H1 (cell line): ENCODE measurements around the gene YBX2. TPM values are rescaled to one million over a fixed set of nuclear protein-coding genes. Genes with fewer than 3 reads are reported as not detected.

Source experiments
- CTCF ChIA-PET: fragments of 300-600 bp; sonication (Branson Sonifier 250); formaldehyde crosslinking; loops from one replicate; lab custom pipeline; 2021; ENCODE audit not compliant: partially characterized antibody; lab: Charles Lee
- POLR2A ChIA-PET: fragments of 300-600 bp; sonication (Branson Sonifier 250); formaldehyde crosslinking; loops from one replicate; lab custom pipeline; 2021; ENCODE audit warnings: inconsistent platforms; ENCODE audit not compliant: partially characterized antibody; lab: Charles Lee
- DNase-seq, 2 experiments: peaks; one replicate each; pipeline versions ENCODE4 v3.0.0 to v3.0.0-alpha.2; 2010 to 2022; ENCODE audit warnings: low spot score in 2 of 2, low read depth in 1 of 2, mixed read lengths in 1 of 2
- FAIRE-seq: peaks from 2 replicates; lab custom pipeline; 2011; peaks lifted over from hg19 to GRCh38; lab: Jason Lieb, UNC
- H2AFZ ChIP-seq: 2 replicates; pipeline ENCODE4 v1.8.1; 2012; ENCODE audit warnings: low read length, inconsistent platforms
- H2AK5ac ChIP-seq: 2 replicates; pipeline ENCODE4 v1.6.1; 2013; ENCODE audit warnings: low read depth, low read length
- H2BK120ac ChIP-seq: replicated peaks from 2 replicates; pipeline ENCODE3; 2013; ENCODE audit warnings: low read depth, low read length, inconsistent platforms
- H2BK12ac ChIP-seq: 2 replicates; pipeline ENCODE4 v1.6.1; 2013; ENCODE audit warnings: low read depth, low read length
- H2BK15ac ChIP-seq: 2 replicates; pipeline ENCODE4 v1.6.1; 2013; ENCODE audit warnings: low read length
- H2BK20ac ChIP-seq: 2 replicates; pipeline ENCODE4 v1.6.1; 2013; ENCODE audit warnings: low read length
- H2BK5ac ChIP-seq: 2 replicates; pipeline ENCODE4 v1.6.1; 2013; ENCODE audit warnings: low read depth, low read length
- H3K14ac ChIP-seq: 2 replicates; pipeline ENCODE4 v1.6.1; 2013; ENCODE audit warnings: inconsistent platforms; ENCODE audit not compliant: insufficient read length
- H3K18ac ChIP-seq: 2 replicates; pipeline ENCODE4 v1.6.1; 2013; ENCODE audit warnings: low read length; ENCODE audit errors: extremely low read depth
- H3K23ac ChIP-seq: 2 replicates; pipeline ENCODE4 v1.6.1; 2013; ENCODE audit warnings: inconsistent platforms; ENCODE audit not compliant: insufficient read length
- H3K23me2 ChIP-seq: 2 replicates; pipeline ENCODE4 v1.6.1; 2013; ENCODE audit warnings: low read depth, low read length
- H3K27ac ChIP-seq: 2 replicates; pipeline ENCODE4 v1.6.1; 2011; ENCODE audit warnings: low read depth, low read length, inconsistent platforms
- H3K27me3 ChIP-seq, 4 experiments: replicated peaks in 1 of 4; 1 replicate in 1 of 4; 2 replicates in 3 of 4; pipeline versions ENCODE4 v1.6.1 to v1.8.1; 2011 to 2013; ENCODE audit warnings: low read length in 3 of 4, mild to moderate bottlenecking in 3 of 4, inconsistent platforms in 2 of 4, mixed read lengths in 2 of 4, moderate library complexity in 1 of 4; ENCODE audit not compliant: control insufficient read depth in 3 of 4, insufficient read depth in 3 of 4; ENCODE audit errors: extremely low read depth in 1 of 4
- H3K36me3 ChIP-seq, 4 experiments: 2 replicates each; pipeline versions ENCODE4 v1.6.1 to v1.8.1; 2011 to 2013; ENCODE audit warnings: mild to moderate bottlenecking in 4 of 4, low read length in 3 of 4, moderate library complexity in 2 of 4, control low read depth in 1 of 4, inconsistent platforms in 1 of 4; ENCODE audit not compliant: insufficient read depth in 4 of 4, control insufficient read depth in 2 of 4
- H3K4ac ChIP-seq: replicated peaks from 2 replicates; pipeline ENCODE3; 2013; ENCODE audit warnings: low read length, low read depth, mixed read lengths, inconsistent platforms; ENCODE audit not compliant: insufficient read length
- H3K4me1 ChIP-seq, 4 experiments: replicated peaks in 1 of 4; 1 replicate in 1 of 4; 2 replicates in 3 of 4; pipeline versions ENCODE4 v1.6.1 to v1.8.1; 2011 to 2013; ENCODE audit warnings: low read length in 3 of 4, inconsistent platforms in 2 of 4, mixed read lengths in 1 of 4; ENCODE audit not compliant: insufficient read depth in 4 of 4, control insufficient read depth in 3 of 4
- H3K4me2 ChIP-seq, 2 experiments: 2 replicates each; pipeline versions ENCODE4 v1.6.1 to v1.8.1; 2011 to 2013; ENCODE audit warnings: low read depth in 2 of 2, low read length in 2 of 2, control low read depth in 1 of 2, inconsistent platforms in 1 of 2, mild to moderate bottlenecking in 1 of 2; ENCODE audit not compliant: insufficient read depth in 1 of 2
- H3K4me3 ChIP-seq, 4 experiments: fragments of 200-600, 300-600 bp in 1 of 4; sonication (generic), shearing (Covaris generic), sonication (Bioruptor Twin) in 1 of 4; 2 replicates each; pipeline versions ENCODE4 v1.5.1 to v1.8.1; 2011 to 2016; ENCODE audit warnings: low read length in 4 of 4, low read depth in 3 of 4, control low read depth in 2 of 4, inconsistent platforms in 2 of 4, mild to moderate bottlenecking in 2 of 4, mixed read lengths in 1 of 4, moderate library complexity in 1 of 4; ENCODE audit not compliant: insufficient read depth in 2 of 4; ENCODE audit errors: extremely low read depth in 1 of 4
- H3K56ac ChIP-seq: replicated peaks from 2 replicates; pipeline ENCODE3; 2013; ENCODE audit warnings: low read depth, mild to moderate bottlenecking, mixed read lengths, low read length, inconsistent platforms; ENCODE audit not compliant: insufficient read length
- H3K79me1 ChIP-seq: 2 replicates; pipeline ENCODE4 v1.6.1; 2013; ENCODE audit warnings: low read depth, low read length, control low read depth
- H3K79me2 ChIP-seq, 2 experiments: 2 replicates each; pipeline versions ENCODE4 v1.6.1 to v1.8.1; 2012 to 2013; ENCODE audit warnings: low read length in 2 of 2, mild to moderate bottlenecking in 2 of 2, inconsistent platforms in 1 of 2; ENCODE audit not compliant: insufficient read depth in 2 of 2, control insufficient read depth in 1 of 2
- H3K9ac ChIP-seq, 4 experiments: replicated peaks in 1 of 4; 1 replicate in 1 of 4; 2 replicates in 3 of 4; pipeline versions ENCODE4 v1.6.1 to v1.8.1; 2011 to 2013; ENCODE audit warnings: low read depth in 3 of 4, low read length in 3 of 4, control low read depth in 2 of 4, mild to moderate bottlenecking in 2 of 4, moderate library complexity in 2 of 4, inconsistent platforms in 1 of 4; ENCODE audit errors: extremely low read depth in 1 of 4
- H3K9me3 ChIP-seq, 2 experiments: 2 replicates each; pipeline versions ENCODE4 v1.6.1 to v1.8.1; 2012 to 2013; ENCODE audit warnings: mild to moderate bottlenecking in 2 of 2, moderate library complexity in 2 of 2, control low read depth in 1 of 2, inconsistent platforms in 1 of 2, low read depth in 1 of 2, low read length in 1 of 2, mixed read lengths in 1 of 2; ENCODE audit not compliant: insufficient read depth in 2 of 2
- H4K20me1 ChIP-seq, 2 experiments: replicated peaks in 1 of 2; 2 replicates each; pipeline versions ENCODE3 to v1.8.1; 2011 to 2013; ENCODE audit warnings: inconsistent platforms in 2 of 2, low read length in 2 of 2, mild to moderate bottlenecking in 1 of 2; ENCODE audit not compliant: insufficient read depth in 2 of 2, control insufficient read depth in 1 of 2
- H4K5ac ChIP-seq: 2 replicates; pipeline ENCODE4 v1.6.1; 2013; ENCODE audit warnings: low read length, low read depth, mixed read lengths, inconsistent platforms; ENCODE audit not compliant: insufficient read length
- H4K8ac ChIP-seq: 2 replicates; pipeline ENCODE4 v1.8.0; 2013; ENCODE audit warnings: mild to moderate bottlenecking, moderate library complexity, low read length, inconsistent platforms; ENCODE audit not compliant: insufficient read depth; ENCODE audit errors: extremely low read depth
- H4K91ac ChIP-seq: replicated peaks from 2 replicates; pipeline ENCODE3; 2013; ENCODE audit warnings: low read length, mixed read lengths, inconsistent platforms; ENCODE audit not compliant: insufficient read length
- ASH2L ChIP-seq: fragments of 200-600, 300-600 bp; sonication (generic); IDR thresholded peaks from one replicate; pipeline ENCODE4 v1.7.1; 2017; ENCODE audit warnings: low read length
- CBX5 ChIP-seq: fragments of 300-800, 300-1000 bp; sonication (generic); IDR thresholded peaks from 2 replicates; pipeline ENCODE4 v1.7.1; 2016; ENCODE audit warnings: antibody characterized with exemption, low read length, low read depth
- HDAC2 ChIP-seq, 2 experiments: fragments of 300-600 bp in 1 of 2; sonication (generic) in 1 of 2; IDR thresholded peaks; 2 replicates each; pipeline ENCODE4 v1.6.1; 2011 to 2012; ENCODE audit warnings: low read depth in 2 of 2, low read length in 2 of 2, mild to moderate bottlenecking in 2 of 2, moderate library complexity in 2 of 2, borderline replicate concordance in 1 of 2, inconsistent platforms in 1 of 2
- KDM4A ChIP-seq: IDR thresholded peaks from one replicate; pipeline ENCODE4 v1.7.1; 2012; ENCODE audit warnings: low read depth, mild to moderate bottlenecking, moderate library complexity, low read length, inconsistent platforms; ENCODE audit not compliant: severe bottlenecking
- KDM5A ChIP-seq: fragments of 200-600 bp; IDR thresholded peaks from 2 replicates; pipeline ENCODE4 v1.7.1; 2012; ENCODE audit warnings: mild to moderate bottlenecking, low read length, inconsistent platforms, mixed read lengths
- NRF1 ChIP-seq: IDR thresholded peaks from 2 replicates; pipeline ENCODE4 v1.6.1; 2011; ENCODE audit warnings: mild to moderate bottlenecking, low read depth, low read length, improper control_type of control experiment
- PHF8 ChIP-seq: fragments of 200-600 bp; sonication (generic); conservative IDR thresholded peaks from 2 replicates; pipeline ENCODE4 v1.7.1; 2012; ENCODE audit warnings: low read depth, mild to moderate bottlenecking, inconsistent platforms, low read length, moderate library complexity
- RXRA ChIP-seq: IDR thresholded peaks from 2 replicates; pipeline ENCODE4 v1.6.1; 2011; ENCODE audit warnings: low read depth, mild to moderate bottlenecking, low read length, moderate library complexity; ENCODE audit not compliant: insufficient read depth
- SIRT6 ChIP-seq: IDR thresholded peaks from one replicate; pipeline ENCODE4 v1.7.1; 2012; ENCODE audit warnings: low read length, inconsistent platforms
- SP2 ChIP-seq: IDR thresholded peaks from 2 replicates; pipeline ENCODE4 v1.6.1; 2012; ENCODE audit warnings: mild to moderate bottlenecking, low read length, inconsistent platforms
- TEAD4 ChIP-seq: IDR thresholded peaks from 2 replicates; pipeline ENCODE4 v1.6.1; 2012; ENCODE audit warnings: low read depth, low read length, inconsistent platforms, mixed read lengths
- ZNF274 ChIP-seq: IDR thresholded peaks from 2 replicates; pipeline ENCODE4 v1.7.0; 2012; ENCODE audit warnings: low read length, borderline replicate concordance; ENCODE audit errors: extremely low read depth
- WGBS, 2 experiments: shearing (Covaris generic) in 1 of 2; methylation state at CpG; one replicate each; pipeline versions ENCODE4 v1.1.6 to v1.1.7; 2013 to 2015; ENCODE audit warnings: low lambda C conversion rate in 2 of 2, mixed read lengths in 2 of 2, inconsistent platforms in 1 of 2, low coverage in 1 of 2, missing lambda C conversion rate in 1 of 2; ENCODE audit not compliant: insufficient replicate concordance in 2 of 2, insufficient coverage in 1 of 2, insufficient read length in 1 of 2; ENCODE audit errors: extremely low coverage in 1 of 2, missing lambda C conversion rate in 1 of 2; 5-methylcytosine and 5-hydroxymethylcytosine counted together
- polyA plus RNA-seq, 7 experiments: library from polyadenylated mRNA; depleted of rRNA in 3 of 7; stranded (reverse) in 5 of 7; unstranded in 2 of 7; fragments of >200 nt in 5 of 7; fragments of 200-250 nt in 2 of 7; gene quantifications; 1 replicate in 5 of 7; 2 replicates in 1 of 7; 4 replicates in 1 of 7; pipeline versions ENCODE4 v1.2.1 to v1.2.3, GENCODE V29; 2011 to 2013; ENCODE audit warnings: missing spikeins in 2 of 7, mixed read lengths in 2 of 7
- total RNA-seq: library from RNA; stranded (reverse); fragmentation: NEBNext Ultra II Directional; extraction: Animal tissue kit (Norgen Biotek cat#: 25700); gene quantifications from 2 replicates; pipeline ENCODE4 v1.2.1, GENCODE V29; 2021
- TF ChIP-seq, protein P1 (sequence below): IDR thresholded peaks from 2 replicates; pipeline ENCODE4 v1.6.1; 2012; ENCODE audit warnings: inconsistent platforms

The YBX2 gene
- total and polyA plus RNA-seq, 2 of the 8 experiments (the other 6 are each of a cell fraction or from before 2014, with no cell fraction given): 19.2 to 30.5 TPM

DNA sequence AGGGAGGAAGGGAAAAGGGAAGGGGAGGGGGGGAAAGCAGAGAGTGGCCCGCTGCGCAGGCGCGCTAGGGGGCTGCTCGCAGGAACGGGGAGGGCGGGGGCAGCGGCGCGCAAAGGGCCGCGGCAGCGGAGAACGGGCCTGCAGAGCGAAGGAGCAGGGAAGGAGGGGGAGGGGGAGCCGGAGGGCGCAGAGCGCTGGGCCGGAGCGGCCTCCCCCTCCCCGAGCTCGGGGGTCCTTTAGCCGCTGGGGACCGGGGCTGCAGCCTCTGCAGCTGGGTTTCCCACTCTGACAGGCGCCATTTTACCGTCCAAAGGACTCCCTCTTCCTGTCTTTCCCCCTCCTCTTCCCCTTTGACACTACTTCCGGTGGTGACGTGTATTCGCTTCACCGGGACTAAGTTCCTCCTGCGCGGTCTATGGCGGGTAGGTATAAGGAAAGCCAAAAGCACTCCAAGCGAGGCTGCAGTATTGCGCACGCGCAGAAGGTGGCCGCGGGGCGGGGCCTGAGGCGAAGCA, 42.7 kb downstream of the YBX2 start, which contains the start of gene CTDNEP1:
CTDNEP1 (minus strand) TSS at position 74 of the 515 bp plus-strand sequence. CDS start 438 bp downstream, outside the sequence.
- Histone ChIP-seq H3K23ac (no peak within 1 kb of the TSS), H3K79me2 (peaks cover 23 to 54% of the 10 kb centered on the region in 2 experiments), H3K4me1 (peaks cover 3 to 11% (median 4%) of the 10 kb centered on the region in 4 experiments), H2AK5ac (no peak within 1 kb of the TSS), H3K14ac (no peak within 1 kb of the TSS), H3K36me3 (peaks cover 3 to 16% (median 10%) of the 10 kb centered on the region in 4 experiments; a peak in 7 of 8 replicates), H4K91ac (peak within 1 kb of the TSS; percentile 70), H2BK5ac (peak within 1 kb of the TSS; percentile 89), H2BK12ac (peak within 1 kb of the TSS; percentile 86), H4K20me1 (peaks cover 4 to 11% of the 10 kb centered on the region in 2 experiments), H3K56ac (peak within 1 kb of the TSS; percentile 73), H4K5ac (peak within 1 kb of the TSS; percentile 92), H2BK20ac (no peak within 1 kb of the TSS), H3K4me3 (peak within 1 kb of the TSS; percentile 58 to 84 (median 79)), H3K4ac (peak within 1 kb of the TSS; percentile 88), H4K8ac (peak within 1 kb of the TSS; percentile 99), H3K27ac (peak within 1 kb of the TSS; percentile 97), H2BK120ac (no peak within 1 kb of the TSS), H3K23me2 (peaks cover 7% of the 10 kb centered on the region), H3K18ac (peak within 1 kb of the TSS; percentile 97), H3K9me3 (no peaks in the 10 kb centered on the region), H3K9ac (peak within 1 kb of the TSS; percentile 87 to 91 (median 90)), H3K27me3 (no peaks in the 10 kb centered on the region), H2BK15ac (no peak within 1 kb of the TSS), H3K79me1 (peaks cover 16% of the 10 kb centered on the region), H2AFZ (peak within 1 kb of the TSS; percentile 93; the same call in 1 of the 2 replicates), H3K4me2 (peak within 1 kb of the TSS; percentile 89 to 99)
- ChIA-PET POLR2A (interaction anchor here (0.7 to 8.3 kb wide), 15 partner anchors 9 to 323 kb away, joined by 3 to 121 read pairs (median 6); partner anchors contain the start of genes ACADVL, CLDN7, DLG4 and DVL2), CTCF (interaction anchor here (1.1 kb wide), 1 partner anchor 11 kb away, joined by 3 read pairs; the partner anchor contains the start of gene CLDN7)
- FAIRE-seq (peak; percentile 82), DNase-seq (peak; percentile 96 to 99)
- WGBS, 2 experiments: 1% methylated on average over 15 of the region's 41 CpGs; no CpG with 5 or more reads in 1 of the 2 experiments
- no peak for TF ChIP-seq KDM4A
- TF ChIP-seq SIRT6: no peak
- TF ChIP-seq, protein P1, sequence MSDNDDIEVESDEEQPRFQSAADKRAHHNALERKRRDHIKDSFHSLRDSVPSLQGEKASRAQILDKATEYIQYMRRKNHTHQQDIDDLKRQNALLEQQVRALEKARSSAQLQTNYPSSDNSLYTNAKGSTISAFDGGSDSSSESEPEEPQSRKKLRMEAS: peak; percentile 22; the same call in 1 of the 2 replicates
- TF ChIP-seq ASH2L: peak; percentile 62
- no peak for TF ChIP-seq ZNF274
- peak; percentile 40 for TF ChIP-seq NRF1
- peak in 1 of 2 experiments; percentile 38; a peak in 1 of 4 replicates for TF ChIP-seq HDAC2 (IDR thresholded peaks at IDR 0.05; ENCODE audit: borderline replicate concordance in 1 of 2, low read depth in 2 of 2, low read length in 2 of 2)
- no peak for TF ChIP-seq TEAD4
- TF ChIP-seq PHF8: peak; percentile 82
- TF ChIP-seq KDM5A: peak; percentile 95
- TF ChIP-seq CBX5: no peak
- no peak for TF ChIP-seq RXRA
- TF ChIP-seq SP2: no peak
